Stimulated activated CD4-positive, alpha-beta T cell treated with anti-CD3 and anti-CD28 coated beads, TNF-alpha, amount 100 ng/mL, for 1 hour (primary cell): ENCODE results near the gene WDR1.

ENCODE experiments used
- DNase-seq, 3 donors: peaks; one replicate each; pipeline ENCODE4 v3.0.0-alpha.2; 2020; ENCODE audit warnings: low read depth in 3 of 3, low spot score in 1 of 3

WDR1 gene

GRCh38 chr4:10114607-10115006 is 2.0 kb downstream of the WDR1 start:
- DNase-seq, result no peak

DNA sequence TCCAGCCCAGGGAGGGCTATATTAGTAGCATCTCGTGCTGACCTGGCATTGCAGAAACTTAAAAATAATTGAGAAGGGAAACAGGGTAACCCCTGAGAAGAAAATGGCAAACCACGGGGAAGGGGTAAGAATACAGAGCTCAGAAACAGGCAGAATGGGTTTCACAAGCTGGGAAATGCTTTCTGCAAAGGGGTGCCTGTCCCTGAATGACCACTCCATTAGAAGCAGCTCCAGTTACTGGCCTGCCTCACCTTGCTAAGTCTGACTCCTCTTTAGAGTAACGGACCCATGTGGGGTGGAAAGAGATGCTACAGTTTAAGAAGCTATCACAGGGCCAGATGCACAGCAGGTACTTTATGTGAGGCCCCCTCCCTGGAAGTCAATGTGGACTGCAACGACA is 2.5 kb downstream of the WDR1 start:
- no peak for DNase-seq

DNA sequence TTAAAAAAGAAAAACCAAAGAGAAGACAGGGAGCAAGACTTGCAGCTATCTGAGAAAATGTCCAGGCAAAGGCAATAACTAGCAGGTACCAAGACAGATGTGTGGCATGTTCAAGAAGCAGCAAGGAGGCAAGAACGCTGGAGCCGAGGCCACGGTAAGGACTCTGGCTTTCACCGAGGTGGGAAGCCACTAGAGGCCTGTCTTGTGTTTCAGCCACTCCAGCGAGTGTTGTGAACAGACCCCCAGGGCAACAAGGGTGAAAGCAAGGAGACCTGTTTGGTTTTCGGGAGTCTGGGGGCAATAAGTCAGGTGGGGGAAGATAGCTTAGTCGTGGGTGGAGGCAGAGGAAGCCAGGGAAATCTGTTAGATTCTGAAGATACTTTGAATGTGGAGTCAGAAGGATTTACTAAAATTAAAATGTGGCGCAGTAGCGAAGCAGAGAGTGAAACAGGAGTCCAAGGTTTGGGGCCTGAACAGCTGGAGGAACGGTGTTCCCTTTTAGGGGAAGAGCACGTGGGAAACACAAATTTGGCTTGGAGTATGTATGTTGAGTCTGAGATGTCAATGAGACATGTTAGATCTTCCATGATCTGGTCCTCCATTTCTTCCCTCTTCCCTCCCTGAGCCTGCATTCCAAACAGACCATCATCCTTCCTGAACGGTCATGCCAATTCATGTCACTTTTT is 3.1 kb downstream of the WDR1 start:
- DNase-seq, result no peak

DNA sequence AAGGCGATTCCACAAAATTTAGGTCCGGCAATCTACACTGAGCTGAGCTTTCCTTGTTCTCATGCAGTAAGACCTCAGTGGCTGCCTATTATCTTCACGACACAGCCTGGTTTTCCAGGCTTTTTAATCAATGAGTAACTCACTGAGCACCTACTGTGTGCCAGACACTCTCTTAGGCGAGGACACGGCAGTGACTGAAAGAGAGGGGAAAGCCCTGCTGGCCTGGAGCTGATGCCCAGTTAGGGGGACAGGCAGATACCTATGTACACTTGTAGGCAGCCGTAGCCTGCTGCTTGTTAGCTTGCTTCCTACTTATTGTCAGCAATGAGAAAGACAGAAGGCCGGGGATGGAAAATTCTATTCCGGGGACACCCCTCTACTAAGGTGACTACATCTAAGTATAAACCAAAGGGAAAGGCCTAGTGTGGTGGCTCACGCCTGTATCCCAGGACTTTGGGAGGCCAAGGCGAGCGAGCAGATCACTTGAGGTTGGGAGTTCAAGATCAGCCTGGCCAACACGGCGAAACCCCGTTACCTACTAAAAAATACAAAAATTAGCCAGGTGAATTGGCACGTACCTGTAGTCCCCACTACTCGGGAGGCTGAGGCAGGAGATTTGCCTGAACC is 3.8 kb downstream of the WDR1 start:
- no peak for DNase-seq

DNA sequence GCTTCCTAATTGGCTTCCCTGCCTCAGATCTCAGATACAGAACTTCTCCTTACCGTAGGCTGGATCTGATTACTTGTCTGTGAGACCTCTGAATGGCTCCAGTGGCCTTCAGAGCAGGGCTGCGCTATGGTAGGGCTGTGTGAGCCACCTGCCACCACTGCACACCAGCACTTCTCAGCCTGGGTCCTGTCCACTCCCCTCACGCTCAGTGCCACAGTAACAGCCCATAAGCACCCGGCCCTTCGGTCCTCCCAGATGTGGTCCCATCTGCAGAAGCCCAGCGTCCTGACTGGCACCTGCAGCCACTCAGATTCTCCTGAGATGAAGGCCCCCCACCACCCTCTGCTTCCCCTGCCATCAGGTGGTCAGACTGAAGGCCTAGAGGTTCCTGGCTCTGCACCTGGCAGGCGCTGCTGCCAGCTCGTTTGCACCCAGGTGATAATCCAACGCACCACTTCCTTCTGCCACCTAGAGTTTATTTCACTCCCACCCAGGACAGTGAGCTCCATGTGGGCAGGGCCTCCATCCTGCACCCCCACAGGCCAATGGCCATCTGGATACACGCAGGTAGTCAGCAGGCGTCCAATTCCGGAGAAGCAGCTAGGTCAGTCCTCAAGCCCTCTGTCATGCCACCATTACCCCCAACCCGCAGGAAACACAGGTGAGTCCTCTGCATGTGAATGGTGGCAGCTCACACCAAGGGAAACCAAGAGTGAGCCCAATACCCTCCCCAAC is 5.4 kb downstream of the WDR1 start:
- no peak for DNase-seq

GRCh38 chr4:10109995-10110670 is 6.5 kb downstream of the WDR1 start:
- no peak for DNase-seq

GRCh38 chr4:10108818-10109783 is 7.5 kb downstream of the WDR1 start:
- DNase-seq, result no peak

- no peak for DNase-seq
These were observed 8.2 kb downstream of the WDR1 start for GRCh38 chr4:10108391-10108790.

- DNase-seq, result no peak
These were observed 9.2 kb downstream of the WDR1 start for GRCh38 chr4:10107111-10108091.

DNA sequence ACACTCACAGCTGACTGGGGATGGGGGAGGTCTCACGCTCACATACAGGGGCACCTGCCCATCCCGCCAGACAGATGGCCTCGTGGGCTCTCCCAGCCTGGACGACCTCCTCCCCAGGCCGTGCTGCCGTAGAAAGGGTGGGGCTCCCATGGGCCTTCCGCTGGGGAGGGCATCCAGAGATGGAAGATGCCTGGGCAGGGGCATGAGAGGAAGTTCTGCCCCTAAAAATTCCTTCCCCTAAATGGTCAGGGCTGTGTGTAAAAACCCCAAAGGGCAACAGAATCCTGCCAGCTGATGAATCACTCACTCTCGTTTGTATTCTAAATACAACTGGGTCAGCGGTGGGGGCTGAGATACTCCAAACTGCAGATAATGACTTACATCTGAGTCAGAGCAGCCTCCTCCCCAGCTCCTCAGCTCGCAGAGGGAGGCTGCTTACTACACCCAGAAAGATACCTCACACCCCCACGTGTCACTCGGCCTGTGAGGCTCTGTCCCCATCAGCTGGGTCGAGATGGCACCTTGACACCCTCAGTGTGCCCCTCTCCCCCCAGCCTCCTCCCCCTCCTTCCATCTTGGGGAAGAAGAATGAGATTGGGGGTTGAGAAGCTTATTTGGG is 10.1 kb downstream of the WDR1 start:
- peak in 2 of 3 donors; percentile 48 to 55 for DNase-seq

DNA sequence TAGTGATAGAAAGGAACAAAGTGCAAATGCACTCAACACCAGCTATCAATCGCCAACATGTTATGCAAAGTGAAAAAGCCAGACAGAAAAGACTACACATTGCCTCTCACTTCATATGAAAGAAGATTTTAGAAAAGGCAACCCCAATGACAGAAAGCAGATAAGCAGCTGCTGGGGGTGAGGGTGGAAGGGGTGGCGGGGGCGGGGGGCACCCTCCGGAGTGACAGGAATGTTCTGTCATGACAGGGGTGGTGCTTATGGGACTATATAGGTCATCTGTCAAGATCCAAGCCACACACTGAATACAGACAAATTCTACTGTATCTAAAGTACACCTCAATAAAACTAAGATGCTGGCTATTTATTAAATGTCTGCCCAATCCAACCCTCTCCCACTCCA is 10.7 kb downstream of the WDR1 start:
- no peak for DNase-seq

- no peak for DNase-seq
These were observed 11.2 kb downstream of the WDR1 start for GRCh38 chr4:10105421-10105820.

DNA sequence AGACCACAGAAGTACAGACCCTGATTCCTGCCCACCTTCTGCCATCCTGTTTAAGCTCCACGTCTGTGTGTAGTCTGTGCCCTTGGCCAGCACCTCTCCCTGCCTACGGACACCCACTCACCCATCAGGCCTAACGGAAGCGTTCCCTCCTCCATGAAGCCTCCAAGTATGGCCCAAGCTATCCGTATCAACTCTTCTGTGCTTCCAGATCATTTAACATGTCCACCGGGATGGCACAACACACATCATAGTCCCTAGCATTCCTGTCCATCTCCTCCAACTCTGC is 11.7 kb downstream of the WDR1 start:
- DNase-seq, result no peak

DNA sequence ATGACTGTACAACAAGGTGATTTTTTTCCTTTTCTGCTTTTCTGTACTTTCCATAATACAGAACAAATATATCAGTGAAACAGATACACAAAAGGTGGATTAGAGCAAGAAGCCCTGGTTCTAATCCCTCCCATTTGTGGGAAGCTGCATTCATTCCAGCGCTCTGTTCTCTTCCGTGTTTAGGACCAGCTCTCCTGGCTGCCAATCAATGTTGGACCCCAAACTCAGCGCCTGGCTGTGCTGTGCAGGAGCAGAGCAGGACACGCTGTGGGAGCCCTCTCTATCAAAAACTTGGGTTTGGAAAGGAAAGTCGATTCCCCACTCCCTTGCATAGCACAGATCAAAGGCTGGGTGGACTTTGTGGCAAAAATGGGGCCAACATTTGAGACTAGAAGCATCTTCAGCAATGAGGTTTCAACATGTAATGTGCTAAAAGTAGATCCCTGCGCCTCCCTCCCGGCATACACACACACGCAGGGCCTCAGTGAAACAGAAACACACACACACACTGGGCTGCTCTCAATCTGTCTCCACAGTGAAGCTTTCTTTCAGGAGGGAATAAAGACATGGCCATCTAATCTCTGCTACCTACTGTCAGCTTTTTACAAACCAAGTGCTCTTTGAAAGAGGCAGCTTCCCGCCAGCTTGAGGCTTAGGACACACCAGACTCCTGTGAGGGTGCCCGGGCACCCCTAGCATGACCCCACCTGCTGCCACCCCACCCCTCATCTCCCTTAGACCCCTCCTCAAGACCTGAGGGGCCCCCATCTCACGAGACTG is 12.2 kb downstream of the WDR1 start:
- no peak for DNase-seq

DNA sequence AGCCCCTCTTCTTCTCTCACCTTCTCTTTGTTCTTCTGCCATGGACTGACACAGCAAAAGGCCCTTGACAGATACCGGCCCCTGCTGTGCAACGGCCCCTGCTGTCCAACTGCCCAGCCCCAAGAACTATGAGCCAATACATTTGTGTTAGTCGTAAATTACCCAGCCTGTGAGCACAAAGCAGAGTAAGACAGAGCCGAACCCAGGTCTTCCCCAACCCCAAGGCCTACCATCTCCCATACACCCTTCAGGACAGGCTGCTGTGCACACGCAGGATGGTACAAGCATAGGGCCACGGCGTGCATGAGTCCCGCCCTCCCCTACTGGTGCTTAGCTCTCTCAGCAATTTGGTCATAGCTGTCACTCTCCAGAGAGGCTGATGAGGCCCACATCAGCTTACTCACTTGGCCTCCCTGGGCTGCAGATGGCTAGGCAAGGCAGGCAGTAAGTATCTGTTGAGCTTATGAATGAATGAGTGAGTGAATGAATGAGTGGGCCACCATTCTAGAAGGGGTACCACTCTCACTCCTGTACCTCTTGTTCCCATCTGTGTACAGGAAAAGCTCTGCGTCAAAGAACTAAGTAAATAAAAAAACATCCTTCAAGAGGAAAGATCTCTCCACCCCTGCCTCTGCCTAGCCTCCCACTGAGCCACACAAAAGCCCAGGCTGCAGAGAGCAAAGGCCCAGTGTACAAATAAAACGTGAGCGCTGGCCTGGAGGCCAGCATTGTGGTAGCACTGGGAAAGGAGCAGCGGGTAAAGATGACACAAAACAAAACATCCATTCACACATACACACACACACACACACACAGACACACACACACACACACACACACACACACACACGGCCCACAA is 13.9 kb downstream of the WDR1 start:
- no peak for DNase-seq

DNA sequence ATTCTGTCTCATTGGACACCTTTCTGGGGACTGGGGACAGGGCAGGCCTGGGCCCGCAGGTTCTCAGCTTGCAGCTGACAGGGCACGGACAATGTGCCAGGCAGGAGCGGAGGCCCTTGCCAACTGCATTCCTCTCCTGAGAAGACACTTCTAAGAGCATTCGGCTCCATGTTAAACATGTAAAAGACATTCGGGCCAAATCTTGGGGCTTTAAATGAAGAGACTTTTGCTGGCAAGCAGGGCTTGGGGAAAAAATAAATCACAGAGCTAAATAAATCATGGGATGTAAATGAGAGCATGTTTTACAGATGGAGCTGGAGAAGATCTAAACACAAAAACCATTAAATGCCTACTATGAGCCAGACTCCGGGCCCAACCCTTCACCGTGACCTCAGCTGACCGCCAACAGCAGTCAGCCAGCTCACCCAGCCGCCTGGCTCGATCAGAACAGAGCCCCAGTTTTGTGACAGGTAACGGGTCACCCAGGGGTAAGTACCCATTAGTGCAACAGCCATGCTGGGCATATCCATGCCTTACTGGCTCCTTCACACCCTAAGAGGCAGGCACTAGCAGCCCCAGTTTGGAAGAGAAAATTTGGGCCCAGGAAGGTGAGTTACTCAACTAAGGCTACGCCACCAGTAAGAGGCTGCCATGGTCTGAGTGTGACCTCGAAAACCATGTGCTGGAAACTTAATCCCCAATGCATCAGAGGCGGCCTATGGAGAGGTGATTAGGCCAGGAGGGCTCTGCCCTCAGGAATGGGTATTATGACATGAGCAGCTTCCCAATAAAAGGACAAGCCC is 14.7 kb downstream of the WDR1 start:
- DNase-seq, result no peak

- DNase-seq, result no peak
These were observed 15.8 kb downstream of the WDR1 start for GRCh38 chr4:10100734-10101216.
